Progenitor cell of endocrine pancreas (in vitro differentiated cells): ENCODE measurements around the gene PDE1C. TPM values are rescaled to one million over a fixed set of nuclear protein-coding genes. Genes with fewer than 3 reads are reported as not detected.
"Not testable (repeated sequence)": the region's sequence is repeated elsewhere in the genome, so short reads cannot be mapped to it uniquely, and the experiment has no call there.

ENCODE experiments used
- DNase-seq: peaks from one replicate; pipeline ENCODE4 v3.0.0; 2021; ENCODE audit warnings: low spot score; ENCODE audit not compliant: unreplicated experiment
- H3K27ac Mint-ChIP-seq: 2 replicates; pipeline ENCODE4 v1.8.0; 2021; ENCODE audit warnings: mild to moderate bottlenecking, moderate library complexity, mixed read lengths
- H3K27me3 Mint-ChIP-seq: 2 replicates; pipeline ENCODE4 v1.8.0; 2021; ENCODE audit warnings: mixed read lengths
- H3K36me3 Mint-ChIP-seq: 2 replicates; pipeline ENCODE4 v1.8.0; 2022; ENCODE audit warnings: mixed read lengths; ENCODE audit not compliant: insufficient read depth
- H3K4me1 Mint-ChIP-seq: 2 replicates; pipeline ENCODE4 v1.8.0; 2021; ENCODE audit warnings: low read depth, mixed read lengths
- H3K4me3 Mint-ChIP-seq: 2 replicates; pipeline ENCODE4 v1.8.0; 2021; ENCODE audit warnings: low read depth, mild to moderate bottlenecking, moderate library complexity, mixed read lengths
- H3K9me3 Mint-ChIP-seq: 2 replicates; pipeline ENCODE4 v1.8.0; 2021; ENCODE audit warnings: low read depth, mixed read lengths
- CTCF ChIP-seq: fragments of 200-600 bp; sonication (generic); IDR thresholded peaks from one replicate; pipeline ENCODE4 v1.5.0; 2021; ENCODE audit warnings: antibody characterized with exemption, mild to moderate bottlenecking; ENCODE audit not compliant: unreplicated experiment
- total RNA-seq: library from RNA; stranded (reverse); gene quantifications from 2 replicates; pipeline ENCODE4 v1.2.1, GENCODE V29; 2021

PDE1C gene
- total RNA-seq, 1 donor from 2014 or later = 1.7 TPM

GRCh38 chr7:32089256-32089655 lies 19.0 kb upstream of the PDE1C start:
- no peak for DNase-seq
- Mint-ChIP-seq H3K4me1 (no peaks in the 10 kb centered on the region), H3K27me3 (peaks cover 12% of the 10 kb centered on the region), H3K4me3 (no peak overlapping the region), H3K36me3 (no peaks in the 10 kb centered on the region), H3K27ac (no peak overlapping the region), H3K9me3 (no peaks in the 10 kb centered on the region)
- no peak for TF ChIP-seq CTCF

- no peaks in the 10 kb centered on the region for H3K4me1 Mint-ChIP-seq
- no peak overlapping the region for H3K27ac Mint-ChIP-seq
- H3K4me3 Mint-ChIP-seq = no peak overlapping the region
- H3K36me3 Mint-ChIP-seq = no peaks in the 10 kb centered on the region
- no peaks in the 10 kb centered on the region for H3K9me3 Mint-ChIP-seq
- DNase-seq = no peak
- H3K27me3 Mint-ChIP-seq = peaks cover 12% of the 10 kb centered on the region
- no peak for TF ChIP-seq CTCF
These were observed 18.3 kb upstream of the PDE1C start for GRCh38 chr7:32088451-32088881.

DNA sequence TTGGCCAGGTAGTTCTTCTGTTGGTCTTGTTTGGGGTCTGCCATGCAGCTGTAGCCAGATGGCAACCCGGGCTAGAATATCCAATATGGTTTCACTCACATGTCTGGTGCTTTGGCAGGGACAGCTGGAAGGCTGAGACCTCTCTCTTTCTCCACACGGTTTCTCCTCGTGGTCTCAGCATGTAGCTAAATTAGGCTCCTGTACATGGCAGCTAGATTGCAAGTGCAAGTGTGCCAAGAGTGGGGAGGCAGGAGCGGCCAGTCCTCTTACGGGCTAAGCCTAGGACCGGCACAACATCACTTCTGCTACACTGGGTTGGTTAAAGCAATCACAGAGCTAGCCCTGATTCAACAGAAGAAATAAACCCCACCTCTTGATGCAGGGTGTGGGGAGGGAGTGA lies 9.3 kb upstream of the PDE1C start:
- H3K27ac Mint-ChIP-seq = no peak overlapping the region
- peaks cover 15% of the 10 kb centered on the region for H3K27me3 Mint-ChIP-seq
- no peaks in the 10 kb centered on the region for H3K4me1 Mint-ChIP-seq
- TF ChIP-seq CTCF = no peak
- no peak overlapping the region for H3K4me3 Mint-ChIP-seq
- no peak for DNase-seq
- H3K36me3 Mint-ChIP-seq = peaks cover 2% of the 10 kb centered on the region
- peaks cover 7% of the 10 kb centered on the region for H3K9me3 Mint-ChIP-seq

- no peak for DNase-seq
- H3K36me3 Mint-ChIP-seq = peaks cover 2% of the 10 kb centered on the region
- no peak overlapping the region for H3K27ac Mint-ChIP-seq
- no peak overlapping the region for H3K4me3 Mint-ChIP-seq
- TF ChIP-seq CTCF = no peak
- H3K4me1 Mint-ChIP-seq = no peaks in the 10 kb centered on the region
- peaks cover 7% of the 10 kb centered on the region for H3K9me3 Mint-ChIP-seq
- peaks cover 22% of the 10 kb centered on the region for H3K27me3 Mint-ChIP-seq
These were observed 8.6 kb upstream of the PDE1C start for GRCh38 chr7:32078824-32079223.

DNA sequence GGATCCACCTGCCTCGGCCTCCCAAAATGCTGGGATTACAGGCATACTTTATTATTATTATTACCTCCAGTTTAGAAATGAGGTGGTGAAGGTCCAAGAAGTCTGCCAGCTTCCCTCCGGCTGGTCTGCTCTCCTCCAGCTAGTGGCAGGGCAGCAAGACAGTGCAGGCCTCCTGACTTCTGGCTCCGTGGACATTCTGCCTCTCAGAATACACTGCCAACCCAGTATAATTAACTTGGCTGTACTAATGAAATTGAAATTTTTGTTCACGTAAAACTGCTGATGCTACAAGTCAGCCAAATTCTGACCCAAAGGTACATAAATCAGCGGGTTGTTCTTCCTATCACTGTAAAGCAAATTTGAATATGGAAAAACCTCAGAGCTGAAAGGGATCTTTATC lies 7.6 kb upstream of the PDE1C start:
- no peak overlapping the region for H3K4me3 Mint-ChIP-seq
- peaks cover 2% of the 10 kb centered on the region for H3K36me3 Mint-ChIP-seq
- no peak overlapping the region for H3K27ac Mint-ChIP-seq
- no peak for DNase-seq
- peaks cover 7% of the 10 kb centered on the region for H3K9me3 Mint-ChIP-seq
- H3K27me3 Mint-ChIP-seq = peaks cover 30% of the 10 kb centered on the region
- no peaks in the 10 kb centered on the region for H3K4me1 Mint-ChIP-seq
- TF ChIP-seq CTCF = no peak

GRCh38 chr7:32076802-32077201 lies 6.6 kb upstream of the PDE1C start:
- not testable (repeated sequence) for H3K27ac Mint-ChIP-seq, H3K4me1 Mint-ChIP-seq, H3K9me3 Mint-ChIP-seq, DNase-seq, H3K36me3 Mint-ChIP-seq, H3K4me3 Mint-ChIP-seq
- H3K27me3 Mint-ChIP-seq = peaks cover 40% of the 10 kb centered on the region
